Endothelial cell of umbilical vein (primary cell): ENCODE data around the gene TNFRSF1B. TPM values are rescaled to one million over a fixed set of nuclear protein-coding genes. Genes with fewer than 3 reads are reported as not detected.

Experiments used
- BruUV-seq: library from RNA; stranded (reverse); fragments of 400-500 nt; replicated peaks from 2 replicates; lab custom pipeline; 2021; lab: Mats Ljungman, UMichigan
- CTCF ChIA-PET: fragments of 300-600, 350-600 bp; sonication (Branson Sonifier 250); formaldehyde crosslinking; loops from one replicate; lab custom pipeline; 2021; ENCODE audit warnings: antibody characterized with exemption, inconsistent platforms; lab: Charles Lee
- POLR2A ChIA-PET: fragments of 300-600, 350-600 bp; sonication (Branson Sonifier 250); formaldehyde crosslinking; loops from one replicate; lab custom pipeline; 2021; ENCODE audit warnings: antibody characterized with exemption, inconsistent platforms; lab: Charles Lee
- DNase-seq: peaks from one replicate; pipeline ENCODE4 v3.0.0-alpha.2; 2011; ENCODE audit warnings: low read depth, low spot score
- FAIRE-seq: peaks from 2 replicates; lab custom pipeline; 2011; peaks lifted over from hg19 to GRCh38; lab: Jason Lieb, UNC
- H2AFZ ChIP-seq: 2 replicates; pipeline ENCODE4 v1.6.0; 2012; ENCODE audit warnings: low read depth, low read length, control low read depth, inconsistent platforms
- H3K27ac ChIP-seq: 2 replicates; pipeline ENCODE4 v1.5.1; 2011; ENCODE audit warnings: low read depth, mild to moderate bottlenecking, control low read depth, low read length, moderate library complexity; ENCODE audit not compliant: insufficient read depth
- H3K27me3 ChIP-seq, 2 experiments: 2 replicates each; pipeline versions ENCODE4 v1.6.0 to v1.6.1; 2011; ENCODE audit warnings: low read length in 2 of 2, mixed read lengths in 1 of 2; ENCODE audit not compliant: control insufficient read depth in 2 of 2, insufficient read depth in 2 of 2
- H3K36me3 ChIP-seq, 2 experiments: 2 replicates in 1 of 2; 3 replicates in 1 of 2; pipeline ENCODE4 v1.5.1; 2011; ENCODE audit warnings: low read length in 2 of 2, mild to moderate bottlenecking in 1 of 2, moderate library complexity in 1 of 2; ENCODE audit not compliant: control insufficient read depth in 2 of 2, insufficient read depth in 2 of 2; ENCODE audit errors: extremely low read depth in 1 of 2
- H3K4me1 ChIP-seq: 3 replicates; pipeline ENCODE4 v1.5.1; 2011; ENCODE audit warnings: mild to moderate bottlenecking, low read length; ENCODE audit not compliant: control insufficient read depth, insufficient read depth; ENCODE audit errors: extremely low read depth
- H3K4me2 ChIP-seq: 2 replicates; pipeline ENCODE4 v1.6.1; 2011; ENCODE audit warnings: low read length, control low read depth, mixed read lengths; ENCODE audit not compliant: insufficient read depth
- H3K4me3 ChIP-seq, 3 experiments: fragments of 200-600 bp in 1 of 3; sonication (generic), shearing (Covaris generic) in 1 of 3; replicated peaks in 1 of 3; 2 replicates each; pipeline ENCODE4 v1.5.1; 2011 to 2016; ENCODE audit warnings: control low read depth in 3 of 3, low read length in 3 of 3, mild to moderate bottlenecking in 2 of 3, inconsistent platforms in 1 of 3, low read depth in 1 of 3, moderate library complexity in 1 of 3; ENCODE audit not compliant: insufficient read depth in 1 of 3
- H3K79me2 ChIP-seq: 2 replicates; pipeline ENCODE4 v1.6.0; 2012; ENCODE audit warnings: low read length, inconsistent platforms; ENCODE audit not compliant: control insufficient read depth, insufficient read depth
- H3K9ac ChIP-seq: replicated peaks from 2 replicates; pipeline ENCODE3; 2011; ENCODE audit warnings: low read length, control low read depth; ENCODE audit not compliant: insufficient read depth; ENCODE audit errors: extremely low read depth
- H3K9me1 ChIP-seq: replicated peaks from 3 replicates; pipeline ENCODE4 v1.6.0; 2011; ENCODE audit warnings: mild to moderate bottlenecking, low read length; ENCODE audit not compliant: control insufficient read depth, insufficient read depth; ENCODE audit errors: extremely low read depth
- H3K9me3 ChIP-seq: replicated peaks from 2 replicates; pipeline ENCODE4 v1.5.1; 2012; ENCODE audit warnings: low read length, inconsistent platforms; ENCODE audit not compliant: control insufficient read depth, insufficient read depth
- H4K20me1 ChIP-seq: replicated peaks from 2 replicates; pipeline ENCODE3; 2011; ENCODE audit warnings: mild to moderate bottlenecking, low read length; ENCODE audit not compliant: control insufficient read depth, insufficient read depth; ENCODE audit errors: extremely low read depth
- CTCF ChIP-seq, 2 donors: IDR thresholded peaks; 1 replicate in 1 of 2; 2 replicates in 1 of 2; pipeline ENCODE4 v1.5.1; 2011; ENCODE audit warnings: low read length in 2 of 2, mild to moderate bottlenecking in 2 of 2, moderate library complexity in 2 of 2, control low read depth in 1 of 2, inconsistent platforms in 1 of 2, low read depth in 1 of 2; ENCODE audit not compliant: insufficient read depth in 1 of 2; ENCODE audit errors: extremely low read depth in 1 of 2
- EZH2 ChIP-seq: IDR thresholded peaks from 2 replicates; pipeline ENCODE4 v1.6.1; 2012; ENCODE audit warnings: borderline replicate concordance, low read depth, mild to moderate bottlenecking, moderate library complexity, low read length, inconsistent platforms; ENCODE audit not compliant: severe bottlenecking
- FOS ChIP-seq: IDR thresholded peaks from 2 replicates; pipeline ENCODE4 v1.6.1; 2011; ENCODE audit warnings: mild to moderate bottlenecking, low read length, moderate library complexity, borderline replicate concordance; ENCODE audit not compliant: insufficient read depth
- GATA2 ChIP-seq: IDR thresholded peaks from 2 replicates; pipeline ENCODE4 v1.7.0; 2011; ENCODE audit warnings: low read depth, mild to moderate bottlenecking, moderate library complexity, mixed read lengths, low read length; ENCODE audit not compliant: insufficient read length, insufficient read depth
- JUN ChIP-seq: IDR thresholded peaks from 2 replicates; pipeline ENCODE4 v1.6.1; 2011; ENCODE audit warnings: borderline replicate concordance, low read depth; ENCODE audit not compliant: insufficient read length, insufficient read depth
- MYC ChIP-seq: IDR thresholded peaks from one replicate; pipeline ENCODE4 v1.6.1; 2011; ENCODE audit warnings: mild to moderate bottlenecking, low read depth, low read length
- POLR2A ChIP-seq: IDR thresholded peaks from 2 replicates; pipeline ENCODE4 v1.6.1; 2012; ENCODE audit warnings: low read depth, mild to moderate bottlenecking, control low read depth, low read length
- POLR2AphosphoS5 ChIP-seq: IDR thresholded peaks from 2 replicates; pipeline ENCODE4 v1.6.1; 2012; ENCODE audit warnings: low read depth, mild to moderate bottlenecking, control low read depth, low read length, moderate library complexity; ENCODE audit not compliant: insufficient read depth
- dilution Hi-C: fragments of 300-500 bp; cut with MboI; formaldehyde crosslinking; loops from one replicate; pipeline ENCODE4 v1.15.0; 2019; ENCODE audit warnings: low sequenced_read_pairs; ENCODE audit not compliant: extremely low pct_ligation_motif_present
- intact Hi-C: fragments of 100-400 bp; cut with micrococcal nuclease; formaldehyde crosslinking; loops from one replicate; pipeline ENCODE4 v1.10.0; 2022
- polyA plus RNA-seq, 4 experiments: library from polyadenylated mRNA; depleted of rRNA in 3 of 4; stranded (reverse) in 3 of 4; unstranded in 1 of 4; fragments of >200 nt; gene quantifications; 2 replicates each; pipeline versions ENCODE4 v1.2.1 to v1.2.3, GENCODE V29; 2011 to 2012; ENCODE audit warnings: missing spikeins in 1 of 4
- total RNA-seq: library from RNA; stranded (reverse); gene quantifications from 2 replicates; pipeline ENCODE4 v1.2.3, GENCODE V29; 2021
- TF ChIP-seq, protein P1 (sequence below): IDR thresholded peaks from 2 replicates; pipeline ENCODE4 v1.6.1; 2011; ENCODE audit not compliant: insufficient read depth, insufficient read length

TNFRSF1B gene
- total and polyA plus RNA-seq, 2 donors (not counting 3 experiments of a cell fraction or from before 2014, with no cell fraction given), result 53.6 to 65.9 TPM

DNA sequence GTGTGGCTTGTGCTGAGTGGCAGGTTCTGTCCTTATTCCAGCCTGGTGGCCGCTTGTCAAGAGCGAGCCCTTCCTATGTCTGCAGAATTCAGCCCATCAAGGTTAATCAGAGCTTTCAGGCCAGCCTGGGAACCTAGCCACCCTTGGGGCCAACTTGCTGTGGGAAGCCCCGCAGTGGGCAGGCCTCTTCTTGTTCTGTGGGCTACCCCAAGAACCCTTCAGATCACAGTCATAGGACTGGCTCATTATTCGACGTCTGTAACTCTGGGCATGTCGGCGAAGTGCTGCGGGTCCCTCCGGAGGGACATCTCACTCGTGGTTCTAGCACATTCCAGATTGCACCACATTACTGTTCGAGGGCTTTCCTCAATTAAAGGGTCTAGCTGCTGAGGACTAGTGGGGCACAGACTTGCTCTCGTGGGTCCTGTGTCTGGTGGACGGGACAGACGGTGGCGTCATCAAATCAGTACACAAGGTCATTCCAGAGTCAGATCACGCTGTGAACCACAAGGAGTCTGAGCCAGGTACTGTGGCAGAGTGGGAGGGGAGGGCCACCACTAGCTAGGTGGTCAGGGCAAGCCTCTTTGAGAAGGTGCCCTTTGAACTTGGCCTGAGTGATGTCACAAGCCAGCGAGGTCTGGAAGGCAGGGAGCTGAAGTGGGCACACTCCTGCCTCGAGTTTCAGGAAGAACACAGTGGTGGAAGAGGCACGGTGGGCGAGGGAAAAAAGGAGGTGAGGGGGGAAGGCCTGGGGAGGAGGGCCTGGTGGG is 20.3 kb upstream of the TNFRSF1B start:
- H3K4me1 ChIP-seq, result peaks cover 29% of the 10 kb centered on the region
- ChIA-PET POLR2A (interaction anchor here (0.9 kb wide), 1 partner anchor 40 kb away, joined by 3 read pairs; no protein-coding TSS in a partner anchor), CTCF (interaction anchor here (0.6 to 2.8 kb wide), 13 partner anchors 8 to 33 kb away, joined by 3 to 8 read pairs (median 4); no protein-coding TSS in a partner anchor)
- dilution Hi-C loops, result no loop called here
- TF ChIP-seq MYC (no peak), GATA2 (no peak), POLR2AphosphoS5 (no peak), POLR2A (no peak), JUN (no peak), EZH2 (no peak), FOS (no peak), CTCF (IDR thresholded peaks at IDR 0.05; ENCODE audit: extremely low read depth in 1 of 2, insufficient read depth in 1 of 2, low read depth in 1 of 2, low read length in 2 of 2) (no peak)
- TF ChIP-seq, protein P1, sequence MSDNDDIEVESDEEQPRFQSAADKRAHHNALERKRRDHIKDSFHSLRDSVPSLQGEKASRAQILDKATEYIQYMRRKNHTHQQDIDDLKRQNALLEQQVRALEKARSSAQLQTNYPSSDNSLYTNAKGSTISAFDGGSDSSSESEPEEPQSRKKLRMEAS, result no peak
- H3K27me3 ChIP-seq, result no peaks in the 10 kb centered on the region
- intact Hi-C loops, result loop anchor here (1.0 kb wide), 3 partner anchors 15 to 32 kb away; partner anchors contain the start of gene TNFRSF1B
- H4K20me1 ChIP-seq, result no peaks in the 10 kb centered on the region
- H3K9me3 ChIP-seq, result no peaks in the 10 kb centered on the region
- H3K36me3 ChIP-seq, result no peaks in the 10 kb centered on the region
- H3K9ac ChIP-seq, result no peak overlapping the region
- no peaks in the 10 kb centered on the region for H3K9me1 ChIP-seq
- BruUV-seq, result no TSS peak
- no peaks in the 10 kb centered on the region for H3K79me2 ChIP-seq
- no peak overlapping the region for H3K4me2 ChIP-seq
- FAIRE-seq (no peak), DNase-seq (no peak)
- peak overlapping the region; percentile 72 for H2AFZ ChIP-seq
- H3K27ac ChIP-seq, result peak overlapping the region; percentile 75
- no peak overlapping the region for H3K4me3 ChIP-seq
